ENCODE measurements around the gene CRACR2B. TPM values are rescaled to one million over a fixed set of nuclear protein-coding genes. Genes with fewer than 3 reads are reported as not detected.

Gene CRACR2B
- total and polyA plus RNA-seq, 11 donors = 8.8 to 43.5 (median 17.7) TPM

DNA sequence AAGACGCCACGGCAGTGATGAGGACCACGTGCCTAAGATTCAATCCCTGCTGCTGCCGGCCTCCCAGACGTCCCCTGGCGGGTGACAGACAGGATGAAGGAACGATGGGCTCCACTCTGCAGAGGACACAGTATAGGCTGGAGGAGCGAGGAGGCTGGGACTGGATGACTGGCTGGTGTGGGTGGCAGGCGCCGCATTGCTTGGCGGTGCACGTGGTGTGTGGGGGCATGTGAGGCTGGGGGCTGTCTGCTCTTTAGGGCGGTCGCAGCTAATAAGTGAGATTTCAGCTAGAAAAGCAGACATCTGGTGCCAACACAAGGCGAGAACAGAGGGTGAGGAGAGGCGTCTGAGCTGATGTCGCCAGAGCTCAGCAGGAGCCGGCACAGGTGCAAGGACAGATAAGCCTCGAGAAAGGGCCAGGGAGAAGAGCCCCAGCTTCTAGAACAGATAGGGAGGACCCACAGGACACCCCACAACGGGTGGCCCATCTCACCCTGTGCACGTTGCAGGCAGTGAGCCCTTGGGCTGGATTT is 48.1 kb downstream of the CRACR2B start:
- TF ChIP-seq, protein P1, sequence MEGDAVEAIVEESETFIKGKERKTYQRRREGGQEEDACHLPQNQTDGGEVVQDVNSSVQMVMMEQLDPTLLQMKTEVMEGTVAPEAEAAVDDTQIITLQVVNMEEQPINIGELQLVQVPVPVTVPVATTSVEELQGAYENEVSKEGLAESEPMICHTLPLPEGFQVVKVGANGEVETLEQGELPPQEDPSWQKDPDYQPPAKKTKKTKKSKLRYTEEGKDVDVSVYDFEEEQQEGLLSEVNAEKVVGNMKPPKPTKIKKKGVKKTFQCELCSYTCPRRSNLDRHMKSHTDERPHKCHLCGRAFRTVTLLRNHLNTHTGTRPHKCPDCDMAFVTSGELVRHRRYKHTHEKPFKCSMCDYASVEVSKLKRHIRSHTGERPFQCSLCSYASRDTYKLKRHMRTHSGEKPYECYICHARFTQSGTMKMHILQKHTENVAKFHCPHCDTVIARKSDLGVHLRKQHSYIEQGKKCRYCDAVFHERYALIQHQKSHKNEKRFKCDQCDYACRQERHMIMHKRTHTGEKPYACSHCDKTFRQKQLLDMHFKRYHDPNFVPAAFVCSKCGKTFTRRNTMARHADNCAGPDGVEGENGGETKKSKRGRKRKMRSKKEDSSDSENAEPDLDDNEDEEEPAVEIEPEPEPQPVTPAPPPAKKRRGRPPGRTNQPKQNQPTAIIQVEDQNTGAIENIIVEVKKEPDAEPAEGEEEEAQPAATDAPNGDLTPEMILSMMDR (IDR thresholded peaks at IDR 0.05) = no peak
- no peak for TF ChIP-seq POLR2A (IDR thresholded peaks at IDR 0.05)
- ATAC-seq = no peak
- H3K36me3 ChIP-seq = peaks cover 0 to 15% (median 2%) of the 10 kb centered on the region in 9 donors
- DNase-seq = no peak
- H3K4me1 ChIP-seq = peaks cover 0 to 12% (median 0%) of the 10 kb centered on the region in 12 donors
- 87 to 91% (median 88%) methylated on average over 21 of the region's 21 CpGs for WGBS, 4 donors
- no peak overlapping the region for H3K27ac ChIP-seq
- intact Hi-C loops (cut with DNase I) = loop anchor here in 1 of 10 donors (1.0 kb wide), 1 partner anchor 33 kb away; no protein-coding TSS in a partner anchor
- no peaks in the 10 kb centered on the region for H3K9me3 ChIP-seq
- H3K4me3 ChIP-seq = no peak overlapping the region
- H3K27me3 ChIP-seq = no peaks in the 10 kb centered on the region

DNA sequence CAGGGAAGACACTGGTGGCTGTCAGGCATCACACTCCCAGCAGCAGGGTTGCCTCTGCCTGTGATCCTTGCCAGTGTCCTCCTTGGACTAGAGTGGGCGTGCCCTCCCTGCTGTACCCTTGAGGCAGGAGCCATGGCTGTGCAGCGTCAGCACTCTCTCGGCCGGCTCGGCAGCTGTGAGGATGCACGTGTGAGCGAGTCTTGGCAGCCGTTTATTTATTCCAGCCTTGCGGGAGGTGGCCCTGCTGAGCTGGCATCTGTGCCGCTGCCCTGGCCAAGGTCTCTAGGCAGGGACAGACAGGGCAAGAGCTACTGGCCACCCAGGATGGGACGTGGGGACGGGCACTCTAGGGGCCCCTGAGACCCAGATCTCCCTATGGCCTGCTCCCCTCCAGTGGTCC is 48.8 kb downstream of the CRACR2B start:
- DNase-seq (peak in 4 of 5 donors; percentile 62 to 82 (median 70)), ATAC-seq (peak; percentile 88 to 94 (median 91))
- Histone ChIP-seq H3K9me3 (no peaks in the 10 kb centered on the region), H3K36me3 (peaks cover 0 to 17% (median 2%) of the 10 kb centered on the region in 9 donors), H3K4me1 (peaks cover 0 to 12% (median 0%) of the 10 kb centered on the region in 12 donors), H3K4me3 (no peak overlapping the region), H3K27ac (peak overlapping the region in 3 of 12 donors; percentile 15 to 52 (median 40)), H3K27me3 (no peaks in the 10 kb centered on the region)
- intact Hi-C loops (cut with DNase I) = loop anchor here in 1 of 10 donors (1.0 kb wide), 1 partner anchor 33 kb away; no protein-coding TSS in a partner anchor
- TF ChIP-seq, protein P1 (IDR thresholded peaks at IDR 0.05) = no peak
- no peak for TF ChIP-seq POLR2A (IDR thresholded peaks at IDR 0.05)
- 38 to 54% (median 47%) methylated on average over 6 to 12 of the region's 12 CpGs for WGBS, 4 donors

DNA sequence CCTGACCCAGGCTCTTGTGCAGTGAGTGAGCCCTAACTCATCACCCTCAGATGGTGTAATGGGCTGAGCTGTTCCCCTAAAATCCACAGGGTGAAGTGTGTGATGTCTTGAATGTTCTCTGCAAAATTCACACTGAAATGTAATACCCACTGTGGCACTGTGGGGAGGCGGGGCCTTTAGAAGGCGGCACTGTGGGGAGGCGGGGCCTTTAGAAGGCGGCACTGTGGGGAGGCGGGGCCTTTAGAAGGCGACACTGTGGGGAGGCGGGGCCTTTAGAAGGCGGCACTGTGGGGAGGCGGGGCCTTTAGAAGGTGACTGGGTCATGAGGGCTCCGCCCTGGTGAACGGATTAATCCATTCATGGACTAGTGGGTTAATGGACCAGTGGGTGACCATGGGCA is 49.8 kb downstream of the CRACR2B start:
- Histone ChIP-seq H3K27me3 (no peaks in the 10 kb centered on the region), H3K4me1 (peaks cover 0 to 12% (median 0%) of the 10 kb centered on the region in 12 donors), H3K4me3 (no peak overlapping the region), H3K9me3 (no peaks in the 10 kb centered on the region), H3K36me3 (peaks cover 0 to 27% (median 13%) of the 10 kb centered on the region in 9 donors), H3K27ac (no peak overlapping the region)
- TF ChIP-seq POLR2A (IDR thresholded peaks at IDR 0.05) = no peak
- TF ChIP-seq, protein P1 (IDR thresholded peaks at IDR 0.05) = no peak
- DNase-seq (no peak), ATAC-seq (no peak)
- WGBS, 4 donors = 93 to 96% (median 95%) methylated on average over 11 of the region's 11 CpGs
- intact Hi-C loops (cut with DNase I) = no loop called here

DNA sequence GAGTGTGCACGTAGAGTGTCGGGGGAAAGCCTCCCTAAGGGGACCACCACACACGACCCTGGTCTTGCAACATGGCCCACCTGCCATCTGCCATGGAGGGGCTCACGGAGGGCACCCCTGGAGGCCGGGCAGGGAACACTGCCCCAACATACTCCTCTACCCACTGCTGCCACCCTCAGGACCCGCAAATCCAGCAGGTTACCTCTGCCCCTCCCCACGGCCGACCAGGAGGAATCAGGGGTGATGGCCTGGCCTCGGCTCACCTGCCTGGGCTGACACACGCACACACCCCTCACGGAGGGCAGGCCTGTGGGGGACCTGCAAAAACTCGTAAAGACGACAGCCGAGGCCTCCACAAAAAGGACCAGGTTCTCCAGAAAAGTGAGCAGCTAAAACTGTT is 52.7 kb downstream of the CRACR2B start:
- Histone ChIP-seq H3K9me3 (no peaks in the 10 kb centered on the region), H3K4me1 (peaks cover 0 to 12% (median 0%) of the 10 kb centered on the region in 12 donors), H3K4me3 (no peak overlapping the region), H3K36me3 (peaks cover 0 to 34% (median 14%) of the 10 kb centered on the region in 9 donors), H3K27ac (no peak overlapping the region), H3K27me3 (no peaks in the 10 kb centered on the region)
- TF ChIP-seq, protein P1 (IDR thresholded peaks at IDR 0.05) = no peak
- TF ChIP-seq POLR2A (IDR thresholded peaks at IDR 0.05) = no peak
- DNase-seq (no peak), ATAC-seq (no peak)
- 88 to 93% (median 90%) methylated on average over 8 to 14 of the region's 14 CpGs for WGBS, 4 donors
- intact Hi-C loops (cut with DNase I) = no loop called here

Other genes with a start within 250 kb of the CRACR2B start
- gene IRF7, start 212.0 kb upstream of the CRACR2B start, total RNA-seq = 10 to 100 TPM in 7 of 9 donors, 1 to 10 TPM in 2; 5.5 to 30.6 (median 14.9) TPM
- gene IRF7, start 212.0 kb upstream of the CRACR2B start, polyA plus RNA-seq = 10 to 100 TPM in 1 of 2 donors, 1 to 10 TPM in 1; 9.5 to 21.1 TPM
- gene CDHR5, start 203.0 kb upstream of the CRACR2B start, total RNA-seq = not detected
- under 1 TPM in 1 of 2 donors, not detected in 1; 0.07 TPM for gene CDHR5, start 203.0 kb upstream of the CRACR2B start, polyA plus RNA-seq
- gene SCT, start 200.7 kb upstream of the CRACR2B start, total RNA-seq = under 1 TPM in 1 of 9 donors, not detected in 8; 0.81 TPM
- not detected for gene SCT, start 200.7 kb upstream of the CRACR2B start, polyA plus RNA-seq
- 1 to 10 TPM in 1 of 9 donors, under 1 TPM in 5, not detected in 3; 0.20 to 1.0 (median 0.48) TPM for gene DRD4, start 190.7 kb upstream of the CRACR2B start, total RNA-seq
- gene DRD4, start 190.7 kb upstream of the CRACR2B start, polyA plus RNA-seq = under 1 TPM in 1 of 2 donors, not detected in 1; 0.07 TPM
- 10 to 100 TPM; 11.8 to 25.6 (median 15.1) TPM for gene DEAF1, start 132.7 kb upstream of the CRACR2B start, total RNA-seq
- 10 to 100 TPM; 14.3 to 17.8 TPM for gene DEAF1, start 132.7 kb upstream of the CRACR2B start, polyA plus RNA-seq
- gene TMEM80, start 132.1 kb upstream of the CRACR2B start, total RNA-seq = 10 to 100 TPM in 7 of 9 donors, 1 to 10 TPM in 2; 8.9 to 18.2 (median 15.0) TPM
- 10 to 100 TPM in 1 of 2 donors, 1 to 10 TPM in 1; 8.0 to 14.9 TPM for gene TMEM80, start 132.1 kb upstream of the CRACR2B start, polyA plus RNA-seq
- gene EPS8L2, start 121.7 kb upstream of the CRACR2B start, total RNA-seq = 10 to 100 TPM in 1 of 9 donors, 1 to 10 TPM in 7, under 1 TPM in 1; 0.72 to 15.5 (median 1.5) TPM
- gene EPS8L2, start 121.7 kb upstream of the CRACR2B start, polyA plus RNA-seq = 1 to 10 TPM; 1.5 to 2.6 TPM
- 100 to 1,000 TPM in 5 of 9 donors, 10 to 100 TPM in 4; 80.5 to 145 (median 105) TPM for gene TALDO1, start 80.5 kb upstream of the CRACR2B start, total RNA-seq
- 100 to 1,000 TPM in 1 of 2 donors, 10 to 100 TPM in 1; 66.9 to 123 TPM for gene TALDO1, start 80.5 kb upstream of the CRACR2B start, polyA plus RNA-seq
- gene GATD1, start 50.4 kb upstream of the CRACR2B start, total RNA-seq = 10 to 100 TPM; 13.4 to 30.8 (median 21.5) TPM
- 10 to 100 TPM; 20.4 to 20.5 TPM for gene GATD1, start 50.4 kb upstream of the CRACR2B start, polyA plus RNA-seq
- gene CEND1, start 37.8 kb upstream of the CRACR2B start, total RNA-seq = 1 to 10 TPM in 1 of 9 donors, under 1 TPM in 6, not detected in 2; 0.25 to 1.1 (median 0.37) TPM
- gene CEND1, start 37.8 kb upstream of the CRACR2B start, polyA plus RNA-seq = under 1 TPM; 0.46 to 0.50 TPM
- gene SLC25A22, start 29.6 kb upstream of the CRACR2B start, total RNA-seq = 10 to 100 TPM in 1 of 9 donors, 1 to 10 TPM in 8; 2.1 to 12.8 (median 4.4) TPM
- 10 to 100 TPM in 1 of 2 donors, 1 to 10 TPM in 1; 2.6 to 12.7 TPM for gene SLC25A22, start 29.6 kb upstream of the CRACR2B start, polyA plus RNA-seq
- 10 to 100 TPM in 1 of 9 donors, 1 to 10 TPM in 8; 4.9 to 11.2 (median 6.6) TPM for gene PIDD1, start 22.7 kb upstream of the CRACR2B start, total RNA-seq
- gene PIDD1, start 22.7 kb upstream of the CRACR2B start, polyA plus RNA-seq = 10 to 100 TPM in 1 of 2 donors, 1 to 10 TPM in 1; 5.5 to 11.8 TPM
- gene RPLP2, start 18.0 kb upstream of the CRACR2B start, total RNA-seq = 1,000 to 10,000 TPM in 3 of 9 donors, 100 to 1,000 TPM in 6; 236 to 1,207 (median 933) TPM
- gene RPLP2, start 18.0 kb upstream of the CRACR2B start, polyA plus RNA-seq = 1,000 to 10,000 TPM in 1 of 2 donors, 100 to 1,000 TPM in 1; 998 to 1,652 TPM
- 100 to 1,000 TPM; 141 to 348 (median 232) TPM for gene PNPLA2, start 9.0 kb upstream of the CRACR2B start, total RNA-seq
- 100 to 1,000 TPM; 112 to 133 TPM for gene PNPLA2, start 9.0 kb upstream of the CRACR2B start, polyA plus RNA-seq
- gene CD151, start 5.0 kb downstream of the CRACR2B start, total RNA-seq = 100 to 1,000 TPM; 323 to 682 (median 454) TPM
- gene CD151, start 5.0 kb downstream of the CRACR2B start, polyA plus RNA-seq = 100 to 1,000 TPM; 560 to 817 TPM
- 100 to 1,000 TPM in 8 of 9 donors, 10 to 100 TPM in 1; 74.4 to 267 (median 207) TPM for gene POLR2L, start 14.6 kb downstream of the CRACR2B start, total RNA-seq
- 100 to 1,000 TPM; 217 to 227 TPM for gene POLR2L, start 14.6 kb downstream of the CRACR2B start, polyA plus RNA-seq
- 10 to 100 TPM; 22.7 to 93.0 (median 31.3) TPM for gene TSPAN4, start 14.9 kb downstream of the CRACR2B start, total RNA-seq
- gene TSPAN4, start 14.9 kb downstream of the CRACR2B start, polyA plus RNA-seq = 10 to 100 TPM; 31.2 to 52.5 TPM
- 10 to 100 TPM; 42.0 to 87.7 (median 58.9) TPM for gene CHID1, start 82.9 kb downstream of the CRACR2B start, total RNA-seq
- gene CHID1, start 82.9 kb downstream of the CRACR2B start, polyA plus RNA-seq = 10 to 100 TPM; 30.8 to 55.3 TPM
- gene AP2A2, start 98.0 kb downstream of the CRACR2B start, total RNA-seq = 10 to 100 TPM; 30.2 to 71.4 (median 40.0) TPM
- 10 to 100 TPM; 20.4 to 28.7 TPM for gene AP2A2, start 98.0 kb downstream of the CRACR2B start, polyA plus RNA-seq
- not detected for gene MUC6, start 208.8 kb downstream of the CRACR2B start, total RNA-seq
- under 1 TPM; 0.04 to 0.06 TPM for gene MUC6, start 208.8 kb downstream of the CRACR2B start, polyA plus RNA-seq
- under 1 TPM in 1 of 9 donors, not detected in 8; 0.07 TPM for gene MUC2, start 247.0 kb downstream of the CRACR2B start, total RNA-seq
- under 1 TPM in 1 of 2 donors, not detected in 1; 0.01 TPM for gene MUC2, start 247.0 kb downstream of the CRACR2B start, polyA plus RNA-seq

All from heart left ventricle (tissue), 16 donors.